ENCODE data around the gene LY6G5B. TPM values are rescaled to one million over a fixed set of nuclear protein-coding genes. Genes with fewer than 3 reads are reported as not detected.

Gene LY6G5B
- total RNA-seq, 2 donors from 2014 or later = 0.67 to 1.8 TPM

- no peak overlapping the region for H3K4me3 ChIP-seq
- peaks cover 100% of the 10 kb centered on the region for H3K36me3 ChIP-seq
- H3K27ac ChIP-seq = no peak overlapping the region
- TF ChIP-seq CTCF (IDR thresholded peaks at IDR 0.05) = no peak
- H3K9me3 ChIP-seq = no peaks in the 10 kb centered on the region
- no peak for DNase-seq (ENCODE audit: low spot score)
- H3K27me3 ChIP-seq = no peaks in the 10 kb centered on the region
- no peaks in the 10 kb centered on the region for H3K4me1 ChIP-seq
Measured at GRCh38 chr6:31634969-31635575, 34.7 kb upstream of the LY6G5B start.

GRCh38 chr6:31636698-31637596 lies 32.8 kb upstream of the LY6G5B start:
- H3K4me3 ChIP-seq = no peak overlapping the region
- H3K9me3 ChIP-seq = no peaks in the 10 kb centered on the region
- DNase-seq (ENCODE audit: low spot score) = no peak
- H3K27me3 ChIP-seq = no peaks in the 10 kb centered on the region
- no peaks in the 10 kb centered on the region for H3K4me1 ChIP-seq
- TF ChIP-seq CTCF (IDR thresholded peaks at IDR 0.05) = no peak
- no peak overlapping the region for H3K27ac ChIP-seq
- H3K36me3 ChIP-seq = peaks cover 100% of the 10 kb centered on the region

DNA sequence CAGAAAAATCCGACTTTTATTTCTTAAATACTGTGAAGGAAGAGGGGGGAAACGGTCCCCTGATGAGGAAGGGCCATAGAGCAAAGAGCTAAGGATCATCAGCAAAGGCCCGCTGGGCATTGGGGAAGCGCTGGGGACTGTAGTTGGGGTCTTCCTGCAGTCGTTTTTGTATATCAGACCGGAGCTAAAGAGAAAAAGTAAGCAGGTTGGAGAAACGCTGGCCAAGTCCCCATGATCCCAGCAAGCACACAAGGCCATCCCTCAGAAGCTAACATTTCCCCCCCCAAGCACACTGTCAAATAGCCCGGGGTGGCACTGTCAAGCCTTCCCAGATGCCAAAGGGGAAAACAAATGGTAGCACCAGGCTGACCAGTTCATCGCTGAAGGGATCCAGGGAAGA lies 30.7 kb upstream of the LY6G5B start:
- Histone ChIP-seq H3K4me1 (no peaks in the 10 kb centered on the region), H3K9me3 (no peaks in the 10 kb centered on the region), H3K36me3 (peaks cover 100% of the 10 kb centered on the region), H3K27me3 (no peaks in the 10 kb centered on the region), H3K4me3 (no peak overlapping the region), H3K27ac (no peak overlapping the region)
- TF ChIP-seq CTCF (IDR thresholded peaks at IDR 0.05) = no peak
- DNase-seq (ENCODE audit: low spot score) = no peak

DNA sequence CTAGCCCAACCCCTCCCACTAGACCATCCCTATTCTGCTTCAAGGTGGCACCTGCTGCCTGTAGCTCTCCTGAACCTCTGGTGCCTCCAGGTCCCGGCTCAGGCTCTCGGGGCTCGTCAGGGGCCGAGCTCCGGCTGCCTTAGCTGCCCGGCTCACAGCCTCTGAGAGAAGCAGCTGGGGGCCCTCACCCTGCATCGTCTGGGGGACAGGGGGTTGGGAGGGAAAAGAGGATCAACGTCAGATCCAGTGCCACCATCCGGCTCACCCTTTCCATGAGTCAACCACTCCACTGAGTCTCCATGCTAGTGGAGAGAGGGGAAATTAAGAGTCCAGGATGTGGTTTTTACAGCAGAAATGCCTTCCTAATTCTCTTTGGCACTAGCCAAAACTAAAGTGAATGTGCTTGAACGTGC lies 30.3 kb upstream of the LY6G5B start:
- H3K4me1 ChIP-seq = no peaks in the 10 kb centered on the region
- no peak for DNase-seq (ENCODE audit: low spot score)
- no peak overlapping the region for H3K4me3 ChIP-seq
- no peaks in the 10 kb centered on the region for H3K27me3 ChIP-seq
- H3K9me3 ChIP-seq = no peaks in the 10 kb centered on the region
- no peak overlapping the region for H3K27ac ChIP-seq
- peaks cover 100% of the 10 kb centered on the region for H3K36me3 ChIP-seq
- TF ChIP-seq CTCF (IDR thresholded peaks at IDR 0.05) = no peak

DNA sequence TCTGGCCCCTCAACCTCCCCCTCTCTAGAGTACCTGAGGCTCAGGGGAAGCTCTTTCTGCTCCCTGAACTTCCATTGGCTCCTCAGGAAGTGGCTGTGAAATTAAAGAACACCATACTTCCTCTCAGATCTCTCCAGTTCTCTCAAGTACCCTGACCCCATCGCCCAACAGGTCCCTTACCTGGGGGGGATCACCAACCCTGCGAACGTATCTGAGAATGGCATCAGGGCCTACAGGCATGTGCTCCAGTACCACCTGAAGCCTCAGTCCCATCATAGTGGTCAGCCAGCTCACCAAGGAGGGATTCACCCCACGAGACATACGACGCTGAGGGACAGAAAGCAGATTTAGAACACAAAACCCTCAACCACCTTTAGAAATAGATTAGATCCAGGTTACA lies 29.2 kb upstream of the LY6G5B start:
- Histone ChIP-seq H3K36me3 (peaks cover 100% of the 10 kb centered on the region), H3K27me3 (no peaks in the 10 kb centered on the region), H3K27ac (no peak overlapping the region), H3K4me3 (no peak overlapping the region), H3K4me1 (no peaks in the 10 kb centered on the region), H3K9me3 (no peaks in the 10 kb centered on the region)
- no peak for TF ChIP-seq CTCF (IDR thresholded peaks at IDR 0.05)
- no peak for DNase-seq (ENCODE audit: low spot score)

All from right atrium auricular region (tissue), 2 donors.